MM.1S (cell line): Measurements from ENCODE around the gene SMIM43.

Experiments
- EZH2 ChIP-seq: fragments of 300-600 bp; sonication (generic); optimal IDR thresholded peaks from 2 replicates; pipeline ENCODE3; 2017; ENCODE audit warnings: low read depth, mild to moderate bottlenecking, antibody characterized with exemption, low read length, mixed read lengths
- TF ChIP-seq, protein P1 (sequence below): fragments of 300-600 bp; sonication (generic); IDR thresholded peaks from 2 replicates; pipeline ENCODE4 v1.5.1; 2016; ENCODE audit warnings: antibody characterized with exemption, low read length, mixed read lengths

GRCh38 chr4:121721700-121722099 lies 43.3 kb downstream of the SMIM43 start:
- TF ChIP-seq, protein P1, sequence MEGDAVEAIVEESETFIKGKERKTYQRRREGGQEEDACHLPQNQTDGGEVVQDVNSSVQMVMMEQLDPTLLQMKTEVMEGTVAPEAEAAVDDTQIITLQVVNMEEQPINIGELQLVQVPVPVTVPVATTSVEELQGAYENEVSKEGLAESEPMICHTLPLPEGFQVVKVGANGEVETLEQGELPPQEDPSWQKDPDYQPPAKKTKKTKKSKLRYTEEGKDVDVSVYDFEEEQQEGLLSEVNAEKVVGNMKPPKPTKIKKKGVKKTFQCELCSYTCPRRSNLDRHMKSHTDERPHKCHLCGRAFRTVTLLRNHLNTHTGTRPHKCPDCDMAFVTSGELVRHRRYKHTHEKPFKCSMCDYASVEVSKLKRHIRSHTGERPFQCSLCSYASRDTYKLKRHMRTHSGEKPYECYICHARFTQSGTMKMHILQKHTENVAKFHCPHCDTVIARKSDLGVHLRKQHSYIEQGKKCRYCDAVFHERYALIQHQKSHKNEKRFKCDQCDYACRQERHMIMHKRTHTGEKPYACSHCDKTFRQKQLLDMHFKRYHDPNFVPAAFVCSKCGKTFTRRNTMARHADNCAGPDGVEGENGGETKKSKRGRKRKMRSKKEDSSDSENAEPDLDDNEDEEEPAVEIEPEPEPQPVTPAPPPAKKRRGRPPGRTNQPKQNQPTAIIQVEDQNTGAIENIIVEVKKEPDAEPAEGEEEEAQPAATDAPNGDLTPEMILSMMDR: no peak
- TF ChIP-seq EZH2: no peak
